Measurements from ENCODE around the gene KCND2. TPM values are rescaled to one million over a fixed set of nuclear protein-coding genes. Genes with fewer than 3 reads are reported as not detected.

The KCND2 gene
- total RNA-seq, 1 donor from 2014 or later: 13.7 TPM

DNA sequence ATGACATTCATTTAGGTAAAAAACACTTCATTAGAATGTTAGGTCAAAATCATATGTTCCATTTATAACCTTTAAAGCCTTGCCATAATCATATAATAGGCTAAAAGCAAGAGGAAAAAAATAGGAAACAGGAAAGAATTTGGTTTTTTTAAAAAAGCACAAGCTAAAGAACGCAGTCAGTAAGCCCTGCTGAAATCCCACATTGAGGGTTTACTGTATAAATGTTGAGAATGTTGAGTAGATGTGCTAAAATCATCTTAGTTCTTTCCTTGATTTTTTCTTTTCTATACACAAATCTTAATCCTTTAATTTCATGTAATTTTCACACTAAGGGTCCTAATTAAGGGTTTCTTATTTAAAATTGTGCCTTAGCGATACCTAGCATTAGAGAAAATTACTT, 452.0 kb downstream of the KCND2 start:
- H3K27ac Mint-ChIP-seq: no peak overlapping the region
- TF ChIP-seq, protein P1, sequence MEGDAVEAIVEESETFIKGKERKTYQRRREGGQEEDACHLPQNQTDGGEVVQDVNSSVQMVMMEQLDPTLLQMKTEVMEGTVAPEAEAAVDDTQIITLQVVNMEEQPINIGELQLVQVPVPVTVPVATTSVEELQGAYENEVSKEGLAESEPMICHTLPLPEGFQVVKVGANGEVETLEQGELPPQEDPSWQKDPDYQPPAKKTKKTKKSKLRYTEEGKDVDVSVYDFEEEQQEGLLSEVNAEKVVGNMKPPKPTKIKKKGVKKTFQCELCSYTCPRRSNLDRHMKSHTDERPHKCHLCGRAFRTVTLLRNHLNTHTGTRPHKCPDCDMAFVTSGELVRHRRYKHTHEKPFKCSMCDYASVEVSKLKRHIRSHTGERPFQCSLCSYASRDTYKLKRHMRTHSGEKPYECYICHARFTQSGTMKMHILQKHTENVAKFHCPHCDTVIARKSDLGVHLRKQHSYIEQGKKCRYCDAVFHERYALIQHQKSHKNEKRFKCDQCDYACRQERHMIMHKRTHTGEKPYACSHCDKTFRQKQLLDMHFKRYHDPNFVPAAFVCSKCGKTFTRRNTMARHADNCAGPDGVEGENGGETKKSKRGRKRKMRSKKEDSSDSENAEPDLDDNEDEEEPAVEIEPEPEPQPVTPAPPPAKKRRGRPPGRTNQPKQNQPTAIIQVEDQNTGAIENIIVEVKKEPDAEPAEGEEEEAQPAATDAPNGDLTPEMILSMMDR (IDR thresholded peaks at IDR 0.05; ENCODE audit: unreplicated experiment): no peak
- H3K36me3 Mint-ChIP-seq (ENCODE audit: insufficient read depth): no peaks in the 10 kb centered on the region
- H3K4me1 Mint-ChIP-seq (ENCODE audit: low read depth): peaks cover 32% of the 10 kb centered on the region
- H3K4me3 Mint-ChIP-seq (ENCODE audit: low read depth): no peak overlapping the region
- DNase-seq (ENCODE audit: low spot score, unreplicated experiment): no peak
- H3K27me3 Mint-ChIP-seq: no peaks in the 10 kb centered on the region
- no peaks in the 10 kb centered on the region for H3K9me3 Mint-ChIP-seq (ENCODE audit: low read depth)

GRCh38 chr7:120725376-120726039, 452.5 kb downstream of the KCND2 start:
- TF ChIP-seq, protein P1 (IDR thresholded peaks at IDR 0.05; ENCODE audit: unreplicated experiment): peak; percentile 78
- H3K4me3 Mint-ChIP-seq (ENCODE audit: low read depth): no peak overlapping the region
- peak overlapping the region; percentile 46 for H3K27ac Mint-ChIP-seq
- no peak for DNase-seq (ENCODE audit: low spot score, unreplicated experiment)
- peaks cover 28% of the 10 kb centered on the region for H3K4me1 Mint-ChIP-seq (ENCODE audit: low read depth)
- no peaks in the 10 kb centered on the region for H3K27me3 Mint-ChIP-seq
- H3K9me3 Mint-ChIP-seq (ENCODE audit: low read depth): no peaks in the 10 kb centered on the region
- no peaks in the 10 kb centered on the region for H3K36me3 Mint-ChIP-seq (ENCODE audit: insufficient read depth)

DNA sequence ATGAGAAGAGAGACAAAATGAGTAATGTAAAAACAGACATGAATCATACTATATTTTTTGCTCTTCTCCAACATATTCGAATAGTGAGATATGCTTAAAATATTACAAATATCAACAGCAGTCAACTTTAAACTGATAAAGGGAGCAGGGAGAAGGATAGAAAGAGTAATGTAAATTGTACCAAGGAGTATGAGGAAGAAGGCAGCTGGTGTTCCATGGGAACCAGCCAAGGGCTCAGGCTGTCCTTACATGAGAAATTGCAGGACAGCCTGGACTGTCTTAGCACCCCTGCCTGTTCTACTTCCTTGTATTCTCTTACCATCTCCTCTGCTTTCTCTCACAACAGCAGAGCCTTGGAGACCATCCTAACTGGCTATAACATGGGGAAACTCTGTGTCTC, 456.3 kb downstream of the KCND2 start:
- H3K4me3 Mint-ChIP-seq (ENCODE audit: low read depth): no peak overlapping the region
- H3K27ac Mint-ChIP-seq: no peak overlapping the region
- H3K36me3 Mint-ChIP-seq (ENCODE audit: insufficient read depth): peaks cover 6% of the 10 kb centered on the region
- TF ChIP-seq, protein P1 (IDR thresholded peaks at IDR 0.05; ENCODE audit: unreplicated experiment): no peak
- H3K27me3 Mint-ChIP-seq: no peaks in the 10 kb centered on the region
- no peaks in the 10 kb centered on the region for H3K9me3 Mint-ChIP-seq (ENCODE audit: low read depth)
- no peak for DNase-seq (ENCODE audit: low spot score, unreplicated experiment)
- peaks cover 17% of the 10 kb centered on the region for H3K4me1 Mint-ChIP-seq (ENCODE audit: low read depth)

DNA sequence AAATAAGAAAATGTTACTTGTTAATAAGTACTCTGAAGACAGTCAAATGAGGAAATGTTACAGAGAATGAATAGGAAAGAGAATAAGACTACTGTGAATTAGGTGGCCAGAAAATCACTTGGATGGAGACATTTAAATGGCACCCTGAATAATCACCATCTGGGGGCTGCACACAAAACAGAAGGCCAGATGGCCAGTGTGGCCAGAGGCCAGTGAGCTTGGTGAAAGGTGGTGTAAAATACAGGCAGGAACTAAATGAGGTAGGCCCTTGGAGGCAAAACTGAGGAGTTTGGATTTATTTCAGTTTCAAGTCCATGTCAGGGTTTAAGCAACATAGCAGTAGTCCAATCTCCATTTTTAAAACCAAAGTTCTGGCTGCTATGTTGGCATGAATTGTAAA, 458.3 kb downstream of the KCND2 start:
- H3K9me3 Mint-ChIP-seq (ENCODE audit: low read depth): no peaks in the 10 kb centered on the region
- H3K27me3 Mint-ChIP-seq: no peaks in the 10 kb centered on the region
- no peak overlapping the region for H3K27ac Mint-ChIP-seq
- H3K4me3 Mint-ChIP-seq (ENCODE audit: low read depth): no peak overlapping the region
- TF ChIP-seq, protein P1 (IDR thresholded peaks at IDR 0.05; ENCODE audit: unreplicated experiment): no peak
- peaks cover 7% of the 10 kb centered on the region for H3K4me1 Mint-ChIP-seq (ENCODE audit: low read depth)
- peaks cover 8% of the 10 kb centered on the region for H3K36me3 Mint-ChIP-seq (ENCODE audit: insufficient read depth)
- DNase-seq (ENCODE audit: low spot score, unreplicated experiment): no peak

- no peaks in the 10 kb centered on the region for H3K4me1 Mint-ChIP-seq (ENCODE audit: low read depth)
- no peak overlapping the region for H3K4me3 Mint-ChIP-seq (ENCODE audit: low read depth)
- DNase-seq (ENCODE audit: low spot score, unreplicated experiment): no peak
- H3K9me3 Mint-ChIP-seq (ENCODE audit: low read depth): no peaks in the 10 kb centered on the region
- H3K27ac Mint-ChIP-seq: no peak overlapping the region
- H3K36me3 Mint-ChIP-seq (ENCODE audit: insufficient read depth): peaks cover 8% of the 10 kb centered on the region
- no peaks in the 10 kb centered on the region for H3K27me3 Mint-ChIP-seq
- TF ChIP-seq, protein P1 (IDR thresholded peaks at IDR 0.05; ENCODE audit: unreplicated experiment): no peak
These were observed 459.3 kb downstream of the KCND2 start for GRCh38 chr7:120732256-120732655.
